B cell (primary cell): ENCODE measurements around the gene LIN7B.
"Not testable (repeated sequence)": the region's sequence is repeated elsewhere in the genome, so short reads cannot be mapped to it uniquely, and the experiment has no call there.

Source experiments
- CTCF ChIP-seq: fragments of 200-600 bp; IDR thresholded peaks from one replicate; pipeline ENCODE4 v1.8.0; 2022; ENCODE audit warnings: antibody characterized with exemption, mild to moderate bottlenecking
- EZH2 ChIP-seq: IDR thresholded peaks from 2 replicates; pipeline ENCODE4 v1.6.1; 2012; ENCODE audit warnings: borderline replicate concordance, low read depth, mild to moderate bottlenecking, moderate library complexity, low read length; ENCODE audit not compliant: insufficient read depth, poor library complexity, severe bottlenecking

GRCh38 chr19:49074869-49075268 lies 39.3 kb upstream of the LIN7B start:
- peak; percentile 47 for TF ChIP-seq CTCF
- TF ChIP-seq EZH2, result not testable (repeated sequence)
